SH-SY5Y (cell line): ENCODE measurements around the gene FADS6.

Experiments used
- GATA2 ChIP-seq: IDR thresholded peaks from 2 replicates; pipeline ENCODE4 v1.6.1; 2011; ENCODE audit warnings: mild to moderate bottlenecking, low read depth, low read length
- GATA3 ChIP-seq: IDR thresholded peaks from 2 replicates; pipeline ENCODE4 v1.6.1; 2011; ENCODE audit warnings: low read depth, mild to moderate bottlenecking, low read length, moderate library complexity

DNA sequence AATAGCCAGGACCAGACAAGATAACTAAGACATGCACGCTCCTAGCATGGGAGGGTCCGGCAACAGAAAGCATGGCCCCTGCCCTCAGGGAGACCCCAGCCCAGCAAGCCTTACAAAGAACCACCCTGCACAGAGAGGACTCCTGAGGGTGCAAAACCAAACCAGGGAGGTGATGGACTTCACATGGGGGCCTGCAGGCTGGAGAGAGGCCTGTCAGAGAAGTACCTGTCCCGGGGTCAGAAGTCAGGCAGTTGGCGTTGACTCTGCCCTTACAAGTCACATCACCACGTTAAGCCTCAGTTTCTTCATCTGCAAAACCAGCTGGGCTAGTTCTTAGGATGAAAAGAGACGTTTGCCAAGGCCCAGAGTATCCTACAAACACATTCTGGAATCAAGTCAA, 35.4 kb upstream of the FADS6 start:
- TF ChIP-seq GATA2 (no peak), GATA3 (no peak)
